Neural progenitor cell (in vitro differentiated cells): ENCODE results near the gene C4BPA. TPM values are rescaled to one million over a fixed set of nuclear protein-coding genes. Genes with fewer than 3 reads are reported as not detected.

Experiments
- DNase-seq: peaks from one replicate; pipeline ENCODE4 v3.0.0-alpha.2; 2016; ENCODE audit warnings: low spot score
- H2AFZ ChIP-seq: fragments of 200-600 bp; sonication (generic); replicated peaks from 2 replicates; pipeline ENCODE4 v1.6.1; 2016; ENCODE audit warnings: antibody characterized with exemption
- H3F3A ChIP-seq: fragments of 200-600 bp; sonication (generic); 2 replicates; pipeline ENCODE4 v1.6.1; 2016; ENCODE audit warnings: antibody characterized with exemption, low read depth
- H3K27ac ChIP-seq: fragments of 200-600 bp; sonication (generic); 2 replicates; pipeline ENCODE4 v1.5.1; 2016; ENCODE audit warnings: mild to moderate bottlenecking
- H3K27me3 ChIP-seq: fragments of 200-600 bp; sonication (generic); 2 replicates; pipeline ENCODE4 v1.6.1; 2016; ENCODE audit warnings: mild to moderate bottlenecking, moderate library complexity
- H3K36me3 ChIP-seq: fragments of 200-600 bp; sonication (generic); 2 replicates; pipeline ENCODE4 v1.5.1; 2016
- H3K4me1 ChIP-seq: fragments of 200-600 bp; sonication (generic); 2 replicates; pipeline ENCODE4 v1.6.1; 2016; ENCODE audit warnings: mixed run types
- H3K4me2 ChIP-seq: fragments of 200-600 bp; sonication (generic); 2 replicates; pipeline ENCODE4 v1.6.1; 2016
- H3K4me3 ChIP-seq: fragments of 200-600 bp; sonication (generic); 2 replicates; pipeline ENCODE4 v1.5.1; 2016
- H3K79me2 ChIP-seq: fragments of 200-600 bp; sonication (generic); 2 replicates; pipeline ENCODE4 v1.6.1; 2016; ENCODE audit warnings: low read depth
- H3K9ac ChIP-seq: fragments of 200-600 bp; sonication (generic); 2 replicates; pipeline ENCODE4 v1.6.1; 2016
- H3K9me3 ChIP-seq: fragments of 200-600 bp; sonication (generic); 2 replicates; pipeline ENCODE4 v1.5.1; 2016; ENCODE audit warnings: low read depth
- H4K20me1 ChIP-seq: fragments of 200-600 bp; sonication (generic); 2 replicates; pipeline ENCODE4 v1.6.1; 2016; ENCODE audit warnings: low read depth
- H3K27ac Mint-ChIP-seq: 3 replicates; pipeline ENCODE4 v1.8.0; 2021; ENCODE audit warnings: mixed read lengths
- H3K27me3 Mint-ChIP-seq: 2 replicates; pipeline ENCODE4 v1.8.0; 2022; ENCODE audit warnings: low read depth, mild to moderate bottlenecking, inconsistent platforms, moderate library complexity, mixed read lengths; ENCODE audit not compliant: insufficient read depth
- H3K36me3 Mint-ChIP-seq: 3 replicates; pipeline ENCODE4 v1.8.0; 2021; ENCODE audit warnings: mixed read lengths
- H3K4me1 Mint-ChIP-seq: 3 replicates; pipeline ENCODE4 v1.8.0; 2021; ENCODE audit warnings: mixed read lengths
- H3K4me3 Mint-ChIP-seq: 3 replicates; pipeline ENCODE4 v1.8.0; 2021; ENCODE audit warnings: mild to moderate bottlenecking, moderate library complexity, mixed read lengths
- H3K9me3 Mint-ChIP-seq: 3 replicates; pipeline ENCODE4 v1.8.0; 2020; ENCODE audit warnings: mixed read lengths
- CTCF ChIP-seq: fragments of 200-600 bp; sonication (generic); IDR thresholded peaks from 2 replicates; pipeline ENCODE4 v1.5.1; 2017; ENCODE audit warnings: antibody characterized with exemption, mild to moderate bottlenecking
- EZH2 ChIP-seq: fragments of 200-600 bp; sonication (generic); IDR thresholded peaks from 2 replicates; pipeline ENCODE4 v1.6.1; 2017; ENCODE audit warnings: antibody characterized with exemption, mild to moderate bottlenecking, moderate library complexity
- EZH2phosphoT487 ChIP-seq: fragments of 200-600 bp; sonication (generic); IDR thresholded peaks from 2 replicates; pipeline ENCODE4 v1.6.1; 2017; ENCODE audit warnings: antibody characterized with exemption
- total RNA-seq: library from RNA; depleted of rRNA; stranded (reverse); fragments of >200 nt; gene quantifications from 2 replicates; pipeline ENCODE4 v1.2.3, GENCODE V29; 2015; ENCODE audit warnings: low replicate concordance

Gene C4BPA
- total RNA-seq, 1 donor from 2014 or later, result not detected

GRCh38 chr1:207152792-207153468 lies 48.9 kb downstream of the C4BPA start:
- no peak overlapping the region for H3K4me3 Mint-ChIP-seq
- Histone ChIP-seq H3K27ac (no peak overlapping the region), H3K9ac (no peak overlapping the region), H3K27me3 (no peaks in the 10 kb centered on the region), H3K4me3 (no peak overlapping the region), H3K4me2 (no peak overlapping the region), H3F3A (no peaks in the 10 kb centered on the region), H3K9me3 (no peaks in the 10 kb centered on the region), H4K20me1 (no peaks in the 10 kb centered on the region), H3K36me3 (no peaks in the 10 kb centered on the region), H3K4me1 (no peaks in the 10 kb centered on the region), H3K79me2 (no peaks in the 10 kb centered on the region), H2AFZ (no peak overlapping the region)
- no peak overlapping the region for H3K27ac Mint-ChIP-seq
- H3K4me1 Mint-ChIP-seq, result no peaks in the 10 kb centered on the region
- DNase-seq, result no peak
- no peak for TF ChIP-seq EZH2
- TF ChIP-seq EZH2phosphoT487, result no peak
- TF ChIP-seq CTCF, result no peak
- no peaks in the 10 kb centered on the region for H3K27me3 Mint-ChIP-seq
- H3K9me3 Mint-ChIP-seq, result peaks cover 7% of the 10 kb centered on the region
- no peaks in the 10 kb centered on the region for H3K36me3 Mint-ChIP-seq

GRCh38 chr1:207155028-207155427 lies 51.0 kb downstream of the C4BPA start:
- Histone ChIP-seq H3K4me3 (no peak overlapping the region), H3K27me3 (no peaks in the 10 kb centered on the region), H3K27ac (no peak overlapping the region), H3K79me2 (no peaks in the 10 kb centered on the region), H3K9me3 (no peaks in the 10 kb centered on the region), H3F3A (no peaks in the 10 kb centered on the region), H4K20me1 (no peaks in the 10 kb centered on the region), H2AFZ (peak overlapping the region; percentile 9), H3K4me1 (no peaks in the 10 kb centered on the region), H3K9ac (no peak overlapping the region), H3K36me3 (no peaks in the 10 kb centered on the region), H3K4me2 (no peak overlapping the region)
- Mint-ChIP-seq H3K27ac (no peak overlapping the region), H3K9me3 (peaks cover 7% of the 10 kb centered on the region), H3K4me3 (no peak overlapping the region), H3K36me3 (no peaks in the 10 kb centered on the region), H3K4me1 (no peaks in the 10 kb centered on the region), H3K27me3 (no peaks in the 10 kb centered on the region)
- DNase-seq, result no peak
- TF ChIP-seq EZH2 (no peak), EZH2phosphoT487 (no peak), CTCF (no peak)

GRCh38 chr1:207156095-207156494 lies 52.1 kb downstream of the C4BPA start:
- Mint-ChIP-seq H3K27me3 (no peaks in the 10 kb centered on the region), H3K36me3 (no peaks in the 10 kb centered on the region), H3K4me3 (no peak overlapping the region), H3K9me3 (peaks cover 7% of the 10 kb centered on the region), H3K4me1 (no peaks in the 10 kb centered on the region), H3K27ac (no peak overlapping the region)
- Histone ChIP-seq H3K36me3 (no peaks in the 10 kb centered on the region), H3K9ac (no peak overlapping the region), H3K27me3 (no peaks in the 10 kb centered on the region), H2AFZ (no peak overlapping the region), H3K79me2 (no peaks in the 10 kb centered on the region), H3F3A (no peaks in the 10 kb centered on the region), H3K27ac (no peak overlapping the region), H3K4me1 (no peaks in the 10 kb centered on the region), H3K4me2 (no peak overlapping the region), H4K20me1 (no peaks in the 10 kb centered on the region), H3K9me3 (no peaks in the 10 kb centered on the region), H3K4me3 (no peak overlapping the region)
- no peak for DNase-seq
- no peak for TF ChIP-seq EZH2
- TF ChIP-seq CTCF, result no peak
- no peak for TF ChIP-seq EZH2phosphoT487
